Middle frontal gyrus (tissue), 1 donor: ENCODE measurements around the gene PROK2.

Experiments
- DNase-seq: peaks from one replicate; pipeline ENCODE4 v3.0.0-alpha.2; 2015; ENCODE audit warnings: low spot score; ENCODE audit errors: extremely low spot score

Gene PROK2

GRCh38 chr3:71784914-71785531, at the start of gene PROK2:
Gene PROK2, minus strand, starts transcription at chr3:71785148. Its CDS starts 96 bp downstream, at chr3:71785052.
- no peak for DNase-seq

- no peak for DNase-seq
Measured at GRCh38 chr3:71831599-71831998, 46.7 kb upstream of the PROK2 start.

- no peak for DNase-seq
Measured at GRCh38 chr3:71825551-71826283, 40.8 kb upstream of the PROK2 start.

GRCh38 chr3:71821116-71821515, 36.2 kb upstream of the PROK2 start:
- no peak for DNase-seq

- no peak for DNase-seq
Measured at GRCh38 chr3:71817262-71817661, 32.3 kb upstream of the PROK2 start.

- no peak for DNase-seq
Measured at GRCh38 chr3:71816767-71817156, 31.8 kb upstream of the PROK2 start.

- no peak for DNase-seq
Measured at GRCh38 chr3:71815340-71816067, 30.6 kb upstream of the PROK2 start.

- DNase-seq: no peak
Measured at GRCh38 chr3:71813704-71814103, 28.8 kb upstream of the PROK2 start.

- no peak for DNase-seq
Measured at GRCh38 chr3:71813073-71813472, 28.1 kb upstream of the PROK2 start.

GRCh38 chr3:71810056-71810455, 25.1 kb upstream of the PROK2 start:
- no peak for DNase-seq

- no peak for DNase-seq
Measured at GRCh38 chr3:71809321-71810026, 24.5 kb upstream of the PROK2 start.

- DNase-seq: no peak
Measured at GRCh38 chr3:71806736-71807135, 21.8 kb upstream of the PROK2 start.

- DNase-seq: no peak
Measured at GRCh38 chr3:71805691-71806090, 20.7 kb upstream of the PROK2 start.

GRCh38 chr3:71805199-71805598, 20.3 kb upstream of the PROK2 start:
- DNase-seq: no peak

- no peak for DNase-seq
Measured at GRCh38 chr3:71803248-71803647, 18.3 kb upstream of the PROK2 start.

- DNase-seq: no peak
Measured at GRCh38 chr3:71801986-71802385, 17.0 kb upstream of the PROK2 start.

- no peak for DNase-seq
Measured at GRCh38 chr3:71800023-71800422, 15.1 kb upstream of the PROK2 start.

- DNase-seq: no peak
Measured at GRCh38 chr3:71797455-71797854, 12.5 kb upstream of the PROK2 start.

GRCh38 chr3:71796290-71796689, 11.3 kb upstream of the PROK2 start:
- DNase-seq: no peak

- DNase-seq: no peak
Measured at GRCh38 chr3:71791634-71792033, 6.7 kb upstream of the PROK2 start.

GRCh38 chr3:71789922-71790321, 5.0 kb upstream of the PROK2 start:
- DNase-seq: no peak

- DNase-seq: no peak
Measured at GRCh38 chr3:71787851-71788405, 3.0 kb upstream of the PROK2 start.
